Naive B cell (primary cell): ENCODE measurements around the gene CAPN5. TPM values are rescaled to one million over a fixed set of nuclear protein-coding genes. Genes with fewer than 3 reads are reported as not detected.

Source experiments
- ATAC-seq, 2 donors: fragments of 150-1000 bp; cut with Tn5 transposase; 2 replicates each; pipeline ENCODE4 v1.10.0; 2021; ENCODE audit warnings: low read depth in 2 of 2, mild to moderate bottlenecking in 2 of 2, moderate library complexity in 2 of 2
- DNase-seq: peaks from one replicate; pipeline ENCODE4 v3.0.0; 2022
- H3K27ac Mint-ChIP-seq, 6 donors: one replicate each; pipeline ENCODE4 v1.8.0; 2020 to 2022; ENCODE audit warnings: mild to moderate bottlenecking in 6 of 6, mixed read lengths in 6 of 6, moderate library complexity in 5 of 6, inconsistent platforms in 2 of 6
- H3K27me3 Mint-ChIP-seq, 3 donors: one replicate each; pipeline ENCODE4 v1.8.0; 2021 to 2022; ENCODE audit warnings: mixed read lengths in 3 of 3, mild to moderate bottlenecking in 1 of 3
- H3K36me3 Mint-ChIP-seq, 2 donors: one replicate each; pipeline ENCODE4 v1.8.0; 2020 to 2022; ENCODE audit warnings: mixed read lengths in 2 of 2, inconsistent platforms in 1 of 2, mild to moderate bottlenecking in 1 of 2
- H3K4me1 Mint-ChIP-seq, 3 donors: one replicate each; pipeline ENCODE4 v1.8.0; 2020 to 2022; ENCODE audit warnings: mixed read lengths in 3 of 3, inconsistent platforms in 1 of 3, mild to moderate bottlenecking in 1 of 3, moderate library complexity in 1 of 3
- H3K4me3 Mint-ChIP-seq, 8 donors: one replicate each; pipeline ENCODE4 v1.8.0; 2020 to 2022; ENCODE audit warnings: mild to moderate bottlenecking in 8 of 8, mixed read lengths in 8 of 8, moderate library complexity in 8 of 8, inconsistent platforms in 2 of 8
- H3K9me3 Mint-ChIP-seq, 7 donors: one replicate each; pipeline ENCODE4 v1.8.0; 2020 to 2022; ENCODE audit warnings: mixed read lengths in 7 of 7, mild to moderate bottlenecking in 5 of 7, inconsistent platforms in 2 of 7, moderate library complexity in 1 of 7
- polyA plus RNA-seq, 6 donors: library from polyadenylated mRNA; unstranded; fragments of 300-500 nt; fragmentation: Illumina TruSeq; gene quantifications; one replicate each; pipeline ENCODE4 v1.2.3, GENCODE V29; 2021; ENCODE audit warnings: low read depth in 6 of 6

Gene CAPN5
- polyA plus RNA-seq, 6 donors from 2014 or later = 0.33 to 0.87 TPM; not detected in 4

DNA sequence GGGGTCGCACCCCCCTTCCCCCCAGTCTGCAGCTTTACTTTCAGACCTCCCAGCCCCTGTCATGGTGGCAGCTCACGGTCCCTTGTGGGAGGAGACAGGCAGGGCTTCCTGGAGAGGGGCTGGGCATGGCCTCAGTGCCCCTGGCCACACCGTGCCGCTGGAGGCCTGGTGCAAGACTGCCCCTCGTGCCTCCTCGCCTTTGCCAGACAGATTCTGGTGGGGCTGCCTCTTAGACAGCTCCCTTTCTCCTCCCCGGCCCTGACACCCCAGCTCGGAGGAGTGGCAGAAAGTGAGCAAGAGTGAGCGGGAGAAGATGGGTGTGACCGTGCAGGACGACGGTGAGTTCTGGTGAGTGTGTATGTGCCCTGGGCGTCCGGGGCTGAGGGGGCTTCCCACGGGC, 49.2 kb downstream of the CAPN5 start:
- Mint-ChIP-seq H3K9me3 (peaks cover 0 to 1% (median 0%) of the 10 kb centered on the region in 7 donors), H3K4me3 (no peak overlapping the region), H3K27me3 (no peaks in the 10 kb centered on the region), H3K4me1 (no peaks in the 10 kb centered on the region), H3K27ac (peak overlapping the region in 1 of 6 donors; percentile 75), H3K36me3 (no peaks in the 10 kb centered on the region)
- ATAC-seq = no peak
- DNase-seq = no peak

DNA sequence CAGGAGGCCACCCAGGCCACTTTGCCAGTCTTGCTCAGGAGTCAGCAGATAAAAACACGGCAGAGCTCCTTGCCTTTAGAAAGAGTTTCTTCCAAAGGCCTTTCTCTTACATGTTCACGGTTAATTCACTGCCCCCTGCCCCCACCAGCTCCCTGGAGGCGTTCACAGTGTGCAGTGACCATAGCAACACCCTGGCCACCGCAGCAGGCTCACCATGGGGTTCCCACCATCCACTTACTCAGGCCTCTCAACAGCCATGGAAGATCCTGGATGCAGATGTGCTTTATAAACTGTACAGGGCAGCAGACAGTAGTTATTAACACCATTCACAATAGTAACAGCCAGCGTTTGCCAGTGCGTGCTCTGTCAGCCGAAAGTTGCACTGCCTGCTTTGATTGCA, 50.7 kb downstream of the CAPN5 start:
- no peaks in the 10 kb centered on the region for H3K27me3 Mint-ChIP-seq
- H3K4me1 Mint-ChIP-seq = no peaks in the 10 kb centered on the region
- no peak overlapping the region for H3K27ac Mint-ChIP-seq
- no peaks in the 10 kb centered on the region for H3K36me3 Mint-ChIP-seq
- ATAC-seq (no peak), DNase-seq (no peak)
- H3K9me3 Mint-ChIP-seq = peaks cover 0 to 1% (median 0%) of the 10 kb centered on the region in 7 donors
- no peak overlapping the region for H3K4me3 Mint-ChIP-seq

DNA sequence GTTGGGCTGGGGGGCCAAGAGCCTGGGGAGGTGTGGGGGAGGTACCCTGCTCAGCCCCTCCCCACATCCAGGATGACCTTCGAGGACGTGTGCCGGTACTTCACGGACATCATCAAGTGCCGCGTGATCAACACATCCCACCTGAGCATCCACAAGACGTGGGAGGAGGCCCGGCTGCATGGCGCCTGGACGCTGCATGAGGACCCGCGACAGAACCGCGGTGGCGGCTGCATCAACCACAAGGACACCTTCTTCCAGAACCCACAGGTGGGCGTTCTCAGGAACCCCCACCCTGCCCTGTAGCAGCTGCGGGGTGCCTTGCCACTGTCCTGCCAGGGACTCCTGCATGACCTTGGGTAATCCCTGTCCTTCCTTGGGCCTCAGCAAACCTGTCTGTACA, 51.3 kb downstream of the CAPN5 start:
- Mint-ChIP-seq H3K36me3 (no peaks in the 10 kb centered on the region), H3K4me1 (no peaks in the 10 kb centered on the region), H3K4me3 (no peak overlapping the region)

DNA sequence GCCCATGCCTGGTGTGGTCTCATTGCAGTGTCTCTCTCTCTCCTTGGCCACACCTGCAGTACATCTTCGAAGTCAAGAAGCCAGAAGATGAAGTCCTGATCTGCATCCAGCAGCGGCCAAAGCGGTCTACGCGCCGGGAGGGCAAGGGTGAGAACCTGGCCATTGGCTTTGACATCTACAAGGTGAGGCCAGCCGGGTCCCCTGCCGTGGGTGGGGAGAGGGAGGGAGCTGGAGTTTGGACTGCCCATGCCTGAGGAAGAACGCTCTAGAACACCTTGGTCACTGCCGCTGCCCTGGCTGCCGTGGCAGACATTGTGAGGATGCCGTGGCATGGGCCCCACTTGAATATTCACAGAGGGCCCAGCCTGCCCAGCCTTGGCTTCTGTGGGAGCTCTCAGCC, 52.2 kb downstream of the CAPN5 start:
- Mint-ChIP-seq H3K27ac (no peak overlapping the region), H3K9me3 (peaks cover 0 to 1% (median 0%) of the 10 kb centered on the region in 7 donors), H3K4me3 (no peak overlapping the region), H3K36me3 (no peaks in the 10 kb centered on the region), H3K4me1 (no peaks in the 10 kb centered on the region), H3K27me3 (peaks cover 0 to 5% (median 0%) of the 10 kb centered on the region in 3 donors)
- ATAC-seq (no peak), DNase-seq (no peak)

More for the DNA sequence above, 51.3 kb downstream of the CAPN5 start:
- no peak overlapping the region for H3K27ac Mint-ChIP-seq
- peaks cover 0 to 1% (median 0%) of the 10 kb centered on the region in 7 donors for H3K9me3 Mint-ChIP-seq
- DNase-seq = no peak
- ATAC-seq = no peak
- no peaks in the 10 kb centered on the region for H3K27me3 Mint-ChIP-seq

DNA sequence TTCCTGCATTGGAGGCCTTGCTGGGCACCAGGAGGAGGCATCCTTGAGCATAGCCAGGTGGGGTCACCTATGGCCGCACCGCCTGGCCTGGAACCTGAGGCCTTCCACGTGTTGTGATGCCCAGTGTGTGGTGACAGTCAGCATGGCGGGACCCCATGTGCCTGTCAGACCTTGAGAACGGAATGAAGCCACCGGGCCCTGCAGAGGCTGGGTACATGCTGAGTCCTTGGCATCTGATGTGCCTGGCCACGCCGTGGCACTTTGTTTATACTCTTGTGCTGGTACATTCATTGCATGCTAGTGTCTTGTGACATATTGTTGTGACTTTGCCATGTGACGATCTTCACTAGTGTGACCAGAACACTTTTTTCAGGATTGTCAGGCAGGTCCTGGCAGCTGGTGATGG, 52.8 kb downstream of the CAPN5 start:
- Mint-ChIP-seq H3K9me3 (peaks cover 0 to 1% (median 0%) of the 10 kb centered on the region in 7 donors), H3K27me3 (peaks cover 0 to 10% (median 0%) of the 10 kb centered on the region in 3 donors), H3K4me1 (no peaks in the 10 kb centered on the region), H3K36me3 (no peaks in the 10 kb centered on the region), H3K4me3 (no peak overlapping the region), H3K27ac (no peak overlapping the region)
- no peak for ATAC-seq
- DNase-seq = no peak

DNA sequence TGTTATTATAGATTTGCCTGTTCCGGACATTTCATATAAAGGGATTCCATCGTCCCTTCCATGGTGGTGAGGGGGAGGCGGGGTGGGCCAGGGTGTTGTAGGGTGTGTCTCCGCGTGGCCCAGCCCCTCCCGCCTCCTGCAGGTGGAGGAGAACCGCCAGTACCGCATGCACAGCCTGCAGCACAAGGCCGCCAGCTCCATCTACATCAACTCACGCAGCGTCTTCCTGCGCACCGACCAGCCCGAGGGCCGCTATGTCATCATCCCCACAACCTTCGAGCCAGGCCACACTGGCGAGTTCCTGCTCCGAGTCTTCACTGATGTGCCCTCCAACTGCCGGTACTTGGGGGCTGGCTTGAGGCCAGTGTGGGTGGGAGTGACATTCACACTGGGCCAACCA, 53.8 kb downstream of the CAPN5 start:
- H3K4me3 Mint-ChIP-seq = peak overlapping the region in 1 of 8 donors; percentile 10
- peaks cover 0 to 1% (median 0%) of the 10 kb centered on the region in 7 donors for H3K9me3 Mint-ChIP-seq
- ATAC-seq (no peak), DNase-seq (no peak)
- no peaks in the 10 kb centered on the region for H3K36me3 Mint-ChIP-seq
- peaks cover 0 to 12% (median 0%) of the 10 kb centered on the region in 3 donors for H3K27me3 Mint-ChIP-seq
- no peaks in the 10 kb centered on the region for H3K4me1 Mint-ChIP-seq
- H3K27ac Mint-ChIP-seq = no peak overlapping the region

DNA sequence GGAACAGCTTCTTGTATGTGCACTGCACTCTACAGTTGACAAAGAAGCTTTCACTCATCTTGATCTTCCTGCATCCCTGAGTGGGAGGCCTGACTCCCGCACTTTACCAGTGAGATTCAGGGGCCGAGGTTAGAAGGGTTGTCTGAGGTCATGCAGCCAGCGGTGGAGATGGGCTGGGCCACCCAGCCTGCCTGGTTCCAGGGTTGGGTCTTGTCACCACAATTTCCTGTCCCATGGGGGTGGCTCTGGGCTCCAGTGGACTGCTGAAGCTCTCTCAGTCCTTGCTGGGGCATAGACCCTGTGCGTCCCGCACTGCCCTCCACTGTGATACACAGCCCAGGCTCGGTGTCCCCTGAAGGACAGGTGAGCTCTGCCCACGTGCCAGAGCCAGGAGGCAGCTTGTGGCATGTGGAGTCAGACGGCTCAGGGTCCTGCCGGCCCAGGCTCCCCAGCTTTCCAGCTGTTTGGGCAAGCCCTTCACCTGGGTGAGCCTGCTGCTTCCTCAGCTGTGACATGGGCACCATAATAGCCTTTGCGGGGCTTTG, 54.4 kb downstream of the CAPN5 start:
- peaks cover under 1% of the 10 kb centered on the region in 3 donors for H3K4me1 Mint-ChIP-seq
- H3K27me3 Mint-ChIP-seq = peaks cover under 1 to 14% (median 4%) of the 10 kb centered on the region in 3 donors
- peak overlapping the region in 1 of 6 donors; percentile 21 for H3K27ac Mint-ChIP-seq
- H3K4me3 Mint-ChIP-seq = no peak overlapping the region
- H3K36me3 Mint-ChIP-seq = no peaks in the 10 kb centered on the region
- H3K9me3 Mint-ChIP-seq = peaks cover 0 to 1% (median 0%) of the 10 kb centered on the region in 7 donors
- ATAC-seq (no peak), DNase-seq (no peak)

DNA sequence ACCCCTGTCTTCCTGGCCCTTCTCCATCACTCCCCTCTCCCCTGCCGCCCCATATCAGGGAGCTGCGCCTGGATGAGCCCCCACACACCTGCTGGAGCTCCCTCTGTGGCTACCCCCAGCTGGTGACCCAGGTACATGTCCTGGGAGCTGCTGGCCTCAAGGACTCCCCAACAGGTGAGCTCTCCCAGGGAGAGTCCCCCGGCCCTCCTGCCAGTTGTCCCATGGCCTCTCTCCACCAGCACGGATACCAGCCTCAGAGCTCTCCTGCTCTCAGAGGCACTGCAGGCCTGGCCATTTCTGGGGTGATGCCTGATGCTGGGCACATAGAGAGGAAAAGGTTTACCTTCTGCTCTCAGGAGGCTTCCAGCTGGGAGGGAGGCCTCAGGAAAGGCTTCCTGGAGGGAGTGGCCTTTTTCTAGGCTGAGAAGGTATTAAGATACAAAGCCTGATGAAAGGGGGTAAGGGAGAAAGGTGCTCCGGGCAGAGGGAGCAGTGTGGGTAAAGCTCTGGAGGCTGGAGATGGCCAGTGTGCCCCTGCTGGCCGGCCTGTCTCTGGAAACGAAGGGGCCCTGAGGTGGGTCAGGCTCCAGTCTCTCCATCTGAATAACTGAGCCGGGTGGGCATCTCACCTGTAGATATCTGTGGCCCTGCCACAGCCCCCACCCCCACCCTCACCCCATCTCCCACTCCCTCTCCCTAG, 55.3 kb downstream of the CAPN5 start:
- no peak for ATAC-seq

DNA sequence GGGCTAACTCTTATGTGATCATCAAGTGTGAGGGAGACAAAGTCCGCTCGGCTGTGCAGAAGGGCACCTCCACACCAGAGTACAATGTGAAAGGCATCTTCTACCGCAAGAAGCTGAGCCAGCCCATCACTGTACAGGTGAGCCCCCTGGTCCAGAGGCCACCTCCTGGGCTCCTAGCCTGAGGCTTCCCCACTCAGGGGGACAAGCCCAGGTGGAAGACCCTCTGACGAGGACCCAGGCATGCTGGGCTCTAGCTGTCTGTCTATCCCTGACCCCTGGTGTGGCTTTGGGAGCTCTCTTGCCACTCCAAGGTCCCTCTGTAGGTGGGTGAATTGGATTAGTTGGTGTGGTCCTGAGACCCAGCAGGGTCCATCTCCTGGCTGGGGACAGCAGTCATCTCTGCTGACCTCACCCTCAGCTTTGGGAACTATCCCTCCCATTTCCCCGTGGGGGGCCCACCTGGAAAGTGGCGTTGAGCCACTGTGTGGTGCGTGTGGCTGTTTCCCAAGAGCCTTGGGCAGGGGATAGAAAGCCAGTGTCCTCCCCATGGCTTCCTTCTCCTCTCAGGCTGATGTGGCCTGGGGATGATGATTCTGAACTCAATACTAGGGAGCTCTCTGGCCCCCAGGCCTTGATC, 55.9 kb downstream of the CAPN5 start:
- H3K36me3 Mint-ChIP-seq = no peaks in the 10 kb centered on the region
- ATAC-seq (no peak), DNase-seq (no peak)
- peaks cover 0 to 1% (median 0%) of the 10 kb centered on the region in 7 donors for H3K9me3 Mint-ChIP-seq
- H3K4me3 Mint-ChIP-seq = peak overlapping the region in 1 of 8 donors; percentile 27
- H3K27me3 Mint-ChIP-seq = peaks cover 5 to 20% (median 15%) of the 10 kb centered on the region in 3 donors
- peaks cover 11 to 16% (median 14%) of the 10 kb centered on the region in 3 donors for H3K4me1 Mint-ChIP-seq
- H3K27ac Mint-ChIP-seq = no peak overlapping the region

More for the DNA sequence above, 55.3 kb downstream of the CAPN5 start:
- H3K27me3 Mint-ChIP-seq = peaks cover 5 to 20% (median 10%) of the 10 kb centered on the region in 3 donors
- peak overlapping the region in 1 of 6 donors; percentile 82 for H3K27ac Mint-ChIP-seq
- no peak for DNase-seq
- H3K36me3 Mint-ChIP-seq = no peaks in the 10 kb centered on the region
- H3K4me1 Mint-ChIP-seq = peaks cover 4 to 9% (median 7%) of the 10 kb centered on the region in 3 donors
- no peak overlapping the region for H3K4me3 Mint-ChIP-seq
- H3K9me3 Mint-ChIP-seq = peaks cover 0 to 1% (median 0%) of the 10 kb centered on the region in 7 donors

DNA sequence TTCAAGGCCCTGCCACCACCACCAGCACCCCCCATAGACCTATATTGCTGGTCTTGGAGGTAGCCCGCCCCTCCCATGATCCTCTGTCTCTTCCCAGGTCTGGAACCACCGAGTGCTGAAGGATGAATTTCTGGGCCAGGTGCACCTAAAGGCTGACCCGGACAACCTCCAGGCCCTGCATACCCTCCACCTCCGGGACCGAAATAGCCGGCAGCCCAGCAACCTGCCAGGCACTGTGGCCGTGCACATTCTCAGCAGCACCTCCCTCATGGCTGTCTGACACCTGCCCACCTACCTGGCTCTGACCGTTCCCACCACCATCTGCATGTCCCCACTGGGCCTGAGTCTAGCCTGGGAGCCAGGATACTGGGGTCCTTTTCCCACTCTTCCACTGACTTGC, 56.8 kb downstream of the CAPN5 start:
- Mint-ChIP-seq H3K27ac (peak overlapping the region in 1 of 6 donors; percentile 52), H3K9me3 (peaks cover 0 to 1% (median 0%) of the 10 kb centered on the region in 7 donors), H3K4me3 (no peak overlapping the region), H3K4me1 (peaks cover 11 to 23% (median 19%) of the 10 kb centered on the region in 3 donors), H3K36me3 (no peaks in the 10 kb centered on the region), H3K27me3 (peaks cover 5 to 23% (median 20%) of the 10 kb centered on the region in 3 donors)
- ATAC-seq (no peak), DNase-seq (no peak)

DNA sequence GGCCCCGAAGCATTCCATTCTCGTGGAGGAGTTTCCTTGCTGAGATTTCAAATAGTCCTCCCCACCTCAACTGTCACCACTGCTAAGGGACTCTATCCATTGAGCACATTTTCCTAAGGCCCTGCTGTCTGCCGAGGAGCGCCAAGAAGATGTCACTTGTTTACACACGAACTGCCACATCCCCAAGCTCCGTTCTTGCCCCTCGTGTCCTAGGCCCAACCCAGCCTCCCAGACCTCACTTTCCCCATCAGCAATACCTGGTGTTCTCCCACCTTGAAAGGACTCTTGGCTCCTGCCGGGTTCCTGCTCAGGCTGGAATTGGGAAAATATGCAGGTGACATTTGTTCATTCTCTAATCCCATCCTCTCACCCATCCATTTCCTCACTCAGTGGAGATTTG, 57.3 kb downstream of the CAPN5 start:
- peaks cover 5 to 23% (median 20%) of the 10 kb centered on the region in 3 donors for H3K27me3 Mint-ChIP-seq
- peaks cover 0 to 1% (median 0%) of the 10 kb centered on the region in 7 donors for H3K9me3 Mint-ChIP-seq
- H3K27ac Mint-ChIP-seq = no peak overlapping the region
- H3K36me3 Mint-ChIP-seq = no peaks in the 10 kb centered on the region
- peaks cover 11 to 23% (median 19%) of the 10 kb centered on the region in 3 donors for H3K4me1 Mint-ChIP-seq
- DNase-seq (no peak), ATAC-seq (no peak)
- no peak overlapping the region for H3K4me3 Mint-ChIP-seq

DNA sequence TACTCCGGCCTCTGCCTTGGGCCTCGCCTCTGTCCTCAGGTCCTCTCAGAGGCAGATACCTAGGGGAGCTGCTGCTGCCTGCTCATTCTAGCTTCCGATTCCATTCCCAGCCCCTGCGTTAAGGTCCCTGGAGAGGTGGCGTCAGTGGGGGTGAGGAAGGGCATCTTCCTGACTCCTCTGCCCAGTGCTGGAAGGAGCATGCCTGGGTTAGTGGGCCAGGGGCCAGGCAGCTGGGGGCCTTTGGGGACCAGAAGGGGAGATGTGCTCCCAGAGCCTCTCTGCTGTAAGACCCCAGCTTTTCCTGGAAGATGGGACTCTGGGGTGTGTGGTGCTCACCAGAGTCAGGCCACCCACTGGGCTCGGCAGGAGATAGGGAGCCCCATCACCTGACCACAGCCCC, 57.7 kb downstream of the CAPN5 start:
- Mint-ChIP-seq H3K36me3 (no peaks in the 10 kb centered on the region), H3K27me3 (peaks cover 5 to 23% (median 20%) of the 10 kb centered on the region in 3 donors), H3K4me3 (no peak overlapping the region), H3K9me3 (peaks cover 0 to 1% (median 0%) of the 10 kb centered on the region in 7 donors), H3K4me1 (peaks cover 11 to 23% (median 19%) of the 10 kb centered on the region in 3 donors), H3K27ac (no peak overlapping the region)
- no peak for ATAC-seq
- no peak for DNase-seq

DNA sequence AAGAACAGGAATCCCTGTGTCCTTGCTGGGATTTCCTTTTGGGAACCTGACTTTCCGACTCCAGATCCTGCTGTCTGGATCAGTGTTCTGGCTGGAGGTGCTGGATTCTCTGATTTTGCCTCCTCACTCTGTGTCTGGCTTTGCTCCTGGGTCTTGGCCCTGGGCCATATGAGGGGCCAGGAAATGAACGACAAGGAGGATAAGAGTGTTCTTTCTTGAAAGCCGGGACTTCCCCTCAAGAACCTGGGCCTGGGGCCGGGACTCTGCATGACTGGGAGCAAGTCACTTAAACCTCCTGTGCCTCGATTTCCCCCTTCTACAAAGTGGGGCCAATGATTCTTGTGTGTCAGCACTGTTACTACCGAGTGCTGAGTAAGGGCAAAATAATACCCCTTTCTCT, 58.4 kb downstream of the CAPN5 start:
- H3K4me1 Mint-ChIP-seq = peaks cover 11 to 23% (median 19%) of the 10 kb centered on the region in 3 donors
- no peak for ATAC-seq
- no peak overlapping the region for H3K4me3 Mint-ChIP-seq
- H3K27ac Mint-ChIP-seq = no peak overlapping the region
- H3K36me3 Mint-ChIP-seq = no peaks in the 10 kb centered on the region
- DNase-seq = no peak
- H3K9me3 Mint-ChIP-seq = peaks cover 0 to 1% (median 0%) of the 10 kb centered on the region in 7 donors
- peaks cover 5 to 23% (median 20%) of the 10 kb centered on the region in 3 donors for H3K27me3 Mint-ChIP-seq
